Measurements from ENCODE around the gene DLG5. TPM values are rescaled to one million over a fixed set of nuclear protein-coding genes. Genes with fewer than 3 reads are reported as not detected.

The DLG5 gene
- total RNA-seq, 1 donor from 2014 or later, result 22.2 TPM

DNA sequence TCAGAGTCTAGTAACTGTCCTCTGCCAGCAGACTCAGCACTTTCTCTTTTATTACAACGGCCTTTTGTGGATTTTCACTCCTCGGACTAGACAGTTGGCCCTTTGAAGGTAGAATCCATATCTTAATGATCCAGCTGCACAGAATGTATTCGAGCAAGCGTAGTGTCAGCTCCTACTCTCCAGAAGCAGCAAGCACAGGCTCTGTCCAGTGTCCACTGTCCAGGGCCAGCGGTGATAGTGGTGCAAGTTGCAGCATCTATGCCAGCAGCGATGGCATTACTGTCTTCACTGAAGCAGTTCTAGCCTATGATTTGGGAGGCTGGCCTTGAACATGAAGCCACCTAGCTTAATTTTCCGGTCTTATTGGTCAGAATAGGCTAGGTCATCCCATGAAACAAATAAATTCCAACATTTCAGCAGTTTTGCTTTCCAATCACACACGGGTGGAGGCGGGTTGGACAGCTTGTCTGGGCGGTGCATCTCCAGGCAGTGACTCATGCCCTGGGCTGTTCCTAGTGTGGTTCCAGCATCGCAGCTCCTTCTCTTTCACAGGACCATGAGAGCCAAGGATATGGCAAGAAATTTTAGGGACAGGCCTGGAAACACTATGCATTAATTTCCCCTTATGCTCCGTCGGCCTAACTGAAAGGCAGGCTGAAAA, 180.4 kb downstream of the DLG5 start:
- Histone ChIP-seq H3K79me2 (ENCODE audit: low read depth) (no peaks in the 10 kb centered on the region), H3K9me3 (ENCODE audit: low read depth) (no peaks in the 10 kb centered on the region), H3K4me1 (no peaks in the 10 kb centered on the region), H2AFZ (replicated peaks) (no peak overlapping the region), H4K20me1 (ENCODE audit: low read depth) (no peaks in the 10 kb centered on the region), H3F3A (ENCODE audit: low read depth) (no peaks in the 10 kb centered on the region), H3K9ac (no peak overlapping the region), H3K27ac (no peak overlapping the region), H3K4me2 (no peak overlapping the region), H3K36me3 (no peaks in the 10 kb centered on the region), H3K4me3 (no peak overlapping the region), H3K27me3 (no peaks in the 10 kb centered on the region)
- H3K4me1 Mint-ChIP-seq, result no peaks in the 10 kb centered on the region
- H3K27me3 Mint-ChIP-seq (ENCODE audit: insufficient read depth, low read depth), result peaks cover 2% of the 10 kb centered on the region
- peaks cover 10% of the 10 kb centered on the region for H3K9me3 Mint-ChIP-seq
- H3K27ac Mint-ChIP-seq, result no peak overlapping the region
- peaks cover 2% of the 10 kb centered on the region for H3K36me3 Mint-ChIP-seq
- DNase-seq (ENCODE audit: low spot score), result no peak
- no peak for TF ChIP-seq EZH2 (IDR thresholded peaks at IDR 0.05)
- H3K4me3 Mint-ChIP-seq, result no peak overlapping the region

DNA sequence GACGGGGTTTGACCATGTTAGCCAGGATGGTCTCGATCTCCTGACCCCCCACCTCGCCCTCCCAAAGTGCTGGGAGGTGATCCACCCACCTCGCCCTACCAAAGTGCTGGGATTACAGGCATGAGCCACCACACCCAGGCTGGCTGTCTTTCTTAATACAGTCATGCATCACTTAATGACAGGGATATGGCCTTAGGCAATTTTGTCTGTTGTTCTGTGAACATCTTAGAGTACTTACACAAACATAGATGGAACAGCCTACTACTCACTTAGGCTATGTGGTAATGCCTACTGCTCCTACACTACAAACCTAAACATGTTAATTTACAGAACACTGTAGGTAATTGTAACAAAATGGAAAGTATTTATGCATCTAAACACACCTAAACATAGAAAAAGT, 182.3 kb downstream of the DLG5 start:
- Histone ChIP-seq H3F3A (ENCODE audit: low read depth) (no peaks in the 10 kb centered on the region), H3K4me1 (no peaks in the 10 kb centered on the region), H3K9me3 (ENCODE audit: low read depth) (no peaks in the 10 kb centered on the region), H4K20me1 (ENCODE audit: low read depth) (no peaks in the 10 kb centered on the region), H3K4me3 (no peak overlapping the region), H3K27ac (no peak overlapping the region), H3K9ac (no peak overlapping the region), H2AFZ (replicated peaks) (no peak overlapping the region), H3K79me2 (ENCODE audit: low read depth) (no peaks in the 10 kb centered on the region), H3K27me3 (no peaks in the 10 kb centered on the region), H3K4me2 (no peak overlapping the region), H3K36me3 (no peaks in the 10 kb centered on the region)
- no peak for DNase-seq (ENCODE audit: low spot score)
- no peak overlapping the region for H3K4me3 Mint-ChIP-seq
- no peaks in the 10 kb centered on the region for H3K4me1 Mint-ChIP-seq
- H3K27ac Mint-ChIP-seq, result no peak overlapping the region
- peaks cover 2% of the 10 kb centered on the region for H3K27me3 Mint-ChIP-seq (ENCODE audit: insufficient read depth, low read depth)
- no peaks in the 10 kb centered on the region for H3K36me3 Mint-ChIP-seq
- TF ChIP-seq EZH2 (IDR thresholded peaks at IDR 0.05) (no peak), EZH2phosphoT487 (IDR thresholded peaks at IDR 0.05) (no peak)
- TF ChIP-seq, protein P1, sequence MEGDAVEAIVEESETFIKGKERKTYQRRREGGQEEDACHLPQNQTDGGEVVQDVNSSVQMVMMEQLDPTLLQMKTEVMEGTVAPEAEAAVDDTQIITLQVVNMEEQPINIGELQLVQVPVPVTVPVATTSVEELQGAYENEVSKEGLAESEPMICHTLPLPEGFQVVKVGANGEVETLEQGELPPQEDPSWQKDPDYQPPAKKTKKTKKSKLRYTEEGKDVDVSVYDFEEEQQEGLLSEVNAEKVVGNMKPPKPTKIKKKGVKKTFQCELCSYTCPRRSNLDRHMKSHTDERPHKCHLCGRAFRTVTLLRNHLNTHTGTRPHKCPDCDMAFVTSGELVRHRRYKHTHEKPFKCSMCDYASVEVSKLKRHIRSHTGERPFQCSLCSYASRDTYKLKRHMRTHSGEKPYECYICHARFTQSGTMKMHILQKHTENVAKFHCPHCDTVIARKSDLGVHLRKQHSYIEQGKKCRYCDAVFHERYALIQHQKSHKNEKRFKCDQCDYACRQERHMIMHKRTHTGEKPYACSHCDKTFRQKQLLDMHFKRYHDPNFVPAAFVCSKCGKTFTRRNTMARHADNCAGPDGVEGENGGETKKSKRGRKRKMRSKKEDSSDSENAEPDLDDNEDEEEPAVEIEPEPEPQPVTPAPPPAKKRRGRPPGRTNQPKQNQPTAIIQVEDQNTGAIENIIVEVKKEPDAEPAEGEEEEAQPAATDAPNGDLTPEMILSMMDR (IDR thresholded peaks at IDR 0.05), result no peak
- no peaks in the 10 kb centered on the region for H3K9me3 Mint-ChIP-seq

DNA sequence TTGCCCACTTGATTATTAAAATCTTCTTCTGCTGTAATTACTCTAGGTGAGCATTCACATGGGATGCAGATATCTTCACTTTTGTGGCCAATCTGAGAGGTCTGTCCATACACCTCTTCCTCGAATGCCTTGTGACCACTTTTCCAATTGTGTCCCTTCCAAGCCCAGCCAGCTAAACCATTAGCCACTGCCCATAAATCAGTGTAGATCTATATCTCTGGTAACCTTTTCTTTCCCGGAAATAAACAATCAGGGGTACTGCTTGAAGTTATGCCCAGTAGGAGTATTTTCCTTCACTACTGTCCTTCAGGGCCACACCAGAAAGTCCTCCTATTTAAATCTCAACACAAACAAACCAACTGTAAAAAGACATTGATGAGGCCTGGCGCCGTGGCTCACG, 184.4 kb downstream of the DLG5 start:
- Histone ChIP-seq H3K9me3 (ENCODE audit: low read depth) (no peaks in the 10 kb centered on the region), H3K27ac (no peak overlapping the region), H3F3A (ENCODE audit: low read depth) (no peaks in the 10 kb centered on the region), H3K79me2 (ENCODE audit: low read depth) (no peaks in the 10 kb centered on the region), H2AFZ (replicated peaks) (no peak overlapping the region), H3K4me1 (no peaks in the 10 kb centered on the region), H3K36me3 (no peaks in the 10 kb centered on the region), H4K20me1 (ENCODE audit: low read depth) (no peaks in the 10 kb centered on the region), H3K9ac (no peak overlapping the region), H3K27me3 (no peaks in the 10 kb centered on the region), H3K4me3 (no peak overlapping the region), H3K4me2 (no peak overlapping the region)
- no peaks in the 10 kb centered on the region for H3K36me3 Mint-ChIP-seq
- TF ChIP-seq, protein P1 (IDR thresholded peaks at IDR 0.05), result no peak
- TF ChIP-seq EZH2 (IDR thresholded peaks at IDR 0.05) (no peak), EZH2phosphoT487 (IDR thresholded peaks at IDR 0.05) (no peak)
- no peak overlapping the region for H3K27ac Mint-ChIP-seq
- H3K4me3 Mint-ChIP-seq, result no peak overlapping the region
- no peak for DNase-seq (ENCODE audit: low spot score)
- H3K9me3 Mint-ChIP-seq, result no peaks in the 10 kb centered on the region
- H3K4me1 Mint-ChIP-seq, result no peaks in the 10 kb centered on the region
- peaks cover 2% of the 10 kb centered on the region for H3K27me3 Mint-ChIP-seq (ENCODE audit: insufficient read depth, low read depth)

DNA sequence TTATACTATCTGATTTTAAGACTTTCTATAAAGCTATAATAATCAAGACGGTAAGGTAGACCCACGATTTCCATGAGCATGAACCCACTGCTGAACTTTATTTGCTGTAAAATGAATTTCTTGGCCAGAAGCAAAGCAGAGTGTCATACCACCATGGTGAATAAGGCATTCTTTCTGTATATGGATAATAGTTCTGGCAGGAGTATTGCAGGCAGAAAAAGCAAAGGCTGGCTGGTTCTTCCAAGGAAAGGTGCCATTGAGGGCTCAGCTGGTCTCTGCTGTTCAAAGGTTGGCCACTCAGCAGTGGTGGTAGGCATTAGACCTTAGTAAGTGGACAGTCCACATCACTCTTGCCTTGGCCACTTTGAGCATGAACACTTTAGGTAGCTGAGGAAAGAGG, 184.8 kb downstream of the DLG5 start:
- H3K36me3 ChIP-seq, result no peaks in the 10 kb centered on the region
- H3K9me3 Mint-ChIP-seq, result no peaks in the 10 kb centered on the region
- H3K27ac ChIP-seq, result no peak overlapping the region
- no peak for DNase-seq (ENCODE audit: low spot score)
- TF ChIP-seq EZH2 (IDR thresholded peaks at IDR 0.05) (no peak), EZH2phosphoT487 (IDR thresholded peaks at IDR 0.05) (no peak)
- TF ChIP-seq, protein P1 (IDR thresholded peaks at IDR 0.05), result no peak
- no peaks in the 10 kb centered on the region for H3F3A ChIP-seq (ENCODE audit: low read depth)
- H3K79me2 ChIP-seq (ENCODE audit: low read depth), result no peaks in the 10 kb centered on the region
- H3K27ac Mint-ChIP-seq, result no peak overlapping the region
- H2AFZ ChIP-seq (replicated peaks), result no peak overlapping the region
- no peaks in the 10 kb centered on the region for H3K27me3 Mint-ChIP-seq (ENCODE audit: insufficient read depth, low read depth)
- no peak overlapping the region for H3K4me3 Mint-ChIP-seq
- H3K9me3 ChIP-seq (ENCODE audit: low read depth), result no peaks in the 10 kb centered on the region
- no peaks in the 10 kb centered on the region for H3K36me3 Mint-ChIP-seq
- H3K4me1 Mint-ChIP-seq, result no peaks in the 10 kb centered on the region
- H3K27me3 ChIP-seq, result no peaks in the 10 kb centered on the region
- no peak overlapping the region for H3K9ac ChIP-seq
- no peak overlapping the region for H3K4me2 ChIP-seq
- no peak overlapping the region for H3K4me3 ChIP-seq
- no peaks in the 10 kb centered on the region for H3K4me1 ChIP-seq
- H4K20me1 ChIP-seq (ENCODE audit: low read depth), result no peaks in the 10 kb centered on the region
